Vagina (tissue), 2 donors: Measurements from ENCODE around the gene GART. TPM values are rescaled to one million over a fixed set of nuclear protein-coding genes. Genes with fewer than 3 reads are reported as not detected.

Experiments
- DNase-seq, 2 donors: peaks; one replicate each; pipeline ENCODE4 v3.0.0-alpha.2; 2017; ENCODE audit errors: extremely low spot score in 2 of 2
- H3K27ac ChIP-seq: fragments of 200-600 bp; sonication (generic); one replicate; pipeline ENCODE4 v1.5.1; 2019
- H3K27me3 ChIP-seq: fragments of 200-600 bp; sonication (generic); one replicate; pipeline ENCODE4 v1.5.1; 2019
- H3K36me3 ChIP-seq, 2 donors: fragments of 200-600 bp; sonication (generic); one replicate each; pipeline ENCODE4 v1.5.1; 2017 to 2019
- H3K4me1 ChIP-seq: fragments of 200-600 bp; sonication (generic); one replicate; pipeline ENCODE4 v1.5.1; 2019
- H3K4me3 ChIP-seq, 2 donors: fragments of 200-600 bp; sonication (generic); 1 replicate in 1 of 2; 2 replicates in 1 of 2; pipeline ENCODE4 v1.5.1; 2016 to 2019
- H3K9me3 ChIP-seq: fragments of 200-600 bp; sonication (generic); one replicate; pipeline ENCODE4 v1.5.1; 2019
- CTCF ChIP-seq, 3 experiments: fragments of 450-650 bp in 2 of 3; fragments of 200-600 bp in 1 of 3; sonication (generic) in 1 of 3; IDR thresholded peaks; one replicate each; pipeline ENCODE4 v1.5.1; 2017 to 2019; ENCODE audit warnings: antibody characterized with exemption in 3 of 3, mild to moderate bottlenecking in 2 of 3, moderate library complexity in 2 of 3
- POLR2A ChIP-seq, 2 donors: fragments of 450-650 bp; IDR thresholded peaks; one replicate each; pipeline ENCODE4 v1.6.1; 2017; ENCODE audit warnings: antibody characterized with exemption in 2 of 2, mild to moderate bottlenecking in 2 of 2, moderate library complexity in 2 of 2
- POLR2AphosphoS5 ChIP-seq, 2 donors: sonication (generic); formaldehyde crosslinking; IDR thresholded peaks; one replicate each; pipeline ENCODE4 v1.9.0; 2017; ENCODE audit warnings: antibody characterized with exemption in 2 of 2, mild to moderate bottlenecking in 2 of 2, low read depth in 1 of 2; ENCODE audit not compliant: insufficient read depth in 1 of 2
- intact Hi-C: fragments of 100-400 bp; cut with DNase I; formaldehyde crosslinking; loops from one replicate; pipeline ENCODE4 v1.15.1; 2023
- total RNA-seq: library from RNA; depleted of rRNA; stranded (reverse); fragments of >200 nt; gene quantifications from one replicate; pipeline ENCODE4 v1.2.3, GENCODE V29; 2016

The GART gene
- total RNA-seq, 1 donor from 2014 or later = 47.6 TPM

DNA sequence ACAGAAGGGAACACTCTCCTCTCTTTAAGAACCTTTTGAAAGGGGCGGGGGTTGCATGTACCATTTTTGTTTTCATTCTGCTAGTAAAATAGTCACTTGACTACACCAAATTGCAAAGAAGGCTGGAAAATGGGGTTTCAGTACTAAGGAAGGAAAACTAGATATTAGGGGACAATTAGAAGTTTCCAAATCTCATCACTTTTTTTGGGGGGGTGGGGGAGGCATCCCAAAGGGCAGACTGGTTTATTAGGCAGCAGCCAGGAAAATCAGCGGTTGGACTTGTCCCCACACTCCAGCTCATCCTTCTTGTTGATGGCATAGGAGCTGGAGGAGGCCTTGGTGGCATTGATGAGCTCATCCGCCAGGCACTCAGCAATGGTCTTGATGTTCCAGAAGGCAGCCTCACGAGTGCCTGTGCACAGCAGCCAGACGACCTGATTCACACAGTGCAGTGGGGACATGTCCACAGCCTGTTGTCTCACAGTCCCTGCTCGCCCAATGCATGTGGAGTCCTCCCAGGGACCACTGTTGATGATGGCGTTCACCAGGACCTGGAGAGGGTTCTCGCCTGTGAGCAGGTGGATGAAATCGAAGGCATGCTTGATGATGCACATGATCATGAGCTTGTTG is 60.5 kb downstream of the GART start:
- no peak for DNase-seq
- no peak for TF ChIP-seq POLR2A (IDR thresholded peaks at IDR 0.05)
- no peak for TF ChIP-seq POLR2AphosphoS5 (IDR thresholded peaks at IDR 0.05; ENCODE audit: insufficient read depth in 1 of 2, low read depth in 1 of 2)
- TF ChIP-seq CTCF (IDR thresholded peaks at IDR 0.05) = no peak
- H3K4me3 ChIP-seq = no peak overlapping the region
- H3K9me3 ChIP-seq = no peaks in the 10 kb centered on the region
- H3K4me1 ChIP-seq = peaks cover 22% of the 10 kb centered on the region
- H3K27ac ChIP-seq = no peak overlapping the region
- no peaks in the 10 kb centered on the region for H3K27me3 ChIP-seq
- intact Hi-C loops = no loop called here
- no peaks in the 10 kb centered on the region for H3K36me3 ChIP-seq

GRCh38 chr21:33480481-33481103 is 61.3 kb downstream of the GART start:
- intact Hi-C loops = no loop called here
- TF ChIP-seq POLR2A (IDR thresholded peaks at IDR 0.05) (no peak), POLR2AphosphoS5 (IDR thresholded peaks at IDR 0.05; ENCODE audit: insufficient read depth in 1 of 2, low read depth in 1 of 2) (no peak), CTCF (IDR thresholded peaks at IDR 0.05) (no peak)

GRCh38 chr21:33479679-33480480 is 62.0 kb downstream of the GART start, which contains the start of gene TMEM50B:
TSS of gene TMEM50B (minus strand) at chr21:33479974. CDS start at chr21:33468885, 11,089 bp downstream.
- no peaks in the 10 kb centered on the region for H3K36me3 ChIP-seq
- TF ChIP-seq POLR2AphosphoS5 (IDR thresholded peaks at IDR 0.05; ENCODE audit: insufficient read depth in 1 of 2, low read depth in 1 of 2) = peak in 1 of 2 donors; percentile 93
- TF ChIP-seq POLR2A (IDR thresholded peaks at IDR 0.05) = peak; percentile 85 to 96
- peak in 2 of 3 experiments; percentile 30 to 31 for TF ChIP-seq CTCF (IDR thresholded peaks at IDR 0.05)
- H3K9me3 ChIP-seq = no peaks in the 10 kb centered on the region
- H3K4me3 ChIP-seq = peak within 1 kb of the TSS; percentile 66 to 87
- no peaks in the 10 kb centered on the region for H3K27me3 ChIP-seq
- peak in 1 of 2 donors; percentile 97 for DNase-seq
- peaks cover 22% of the 10 kb centered on the region for H3K4me1 ChIP-seq
- intact Hi-C loops = loop anchor here (1.0 kb wide), 1 partner anchor 63 kb away; the partner anchor contains the start of gene SON
- H3K27ac ChIP-seq = peak within 1 kb of the TSS; percentile 88

More at GRCh38 chr21:33480481-33481103, 61.3 kb downstream of the GART start:
- Histone ChIP-seq H3K36me3 (no peaks in the 10 kb centered on the region), H3K27me3 (no peaks in the 10 kb centered on the region), H3K4me3 (peak overlapping the region; percentile 66 to 87), H3K27ac (peak overlapping the region; percentile 87), H3K4me1 (peaks cover 22% of the 10 kb centered on the region), H3K9me3 (no peaks in the 10 kb centered on the region)
- DNase-seq = no peak

DNA sequence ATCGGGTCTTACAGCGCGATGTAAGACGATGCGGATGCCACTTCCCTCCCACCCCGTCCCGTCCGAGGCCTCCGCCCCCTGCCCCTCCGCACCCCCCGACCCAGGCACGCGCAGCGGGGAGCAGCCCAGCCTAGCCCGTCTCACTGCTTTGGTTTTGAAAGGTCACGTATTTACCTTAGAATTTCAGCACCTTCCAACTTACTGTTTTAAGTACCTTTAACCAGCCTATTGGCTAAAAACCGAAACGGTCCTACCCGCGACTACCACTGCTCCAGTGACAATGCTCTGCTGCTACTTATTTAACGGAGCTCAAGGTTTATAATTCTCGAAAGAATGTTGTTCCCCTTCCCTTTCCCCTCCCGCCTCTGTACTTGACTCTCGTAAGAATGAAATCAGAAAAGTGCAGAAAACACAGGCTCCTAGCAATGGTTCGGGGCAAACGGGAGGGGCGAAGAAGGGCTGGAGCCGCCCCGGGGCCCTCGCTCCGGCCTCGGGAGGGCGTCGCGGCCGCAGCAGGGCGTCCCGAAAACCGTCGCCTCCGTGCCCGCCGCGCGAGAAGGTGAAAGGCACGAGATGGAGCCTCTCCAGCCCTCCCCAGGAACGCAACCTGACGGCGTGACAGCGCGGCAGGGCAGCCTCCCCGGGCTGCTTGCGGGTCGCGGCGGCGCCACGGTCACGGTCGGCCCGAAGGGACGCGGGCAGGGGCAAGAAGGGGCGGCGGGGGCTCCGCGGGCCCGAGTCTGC is 62.8 kb downstream of the GART start:
- TF ChIP-seq POLR2AphosphoS5 (IDR thresholded peaks at IDR 0.05; ENCODE audit: insufficient read depth in 1 of 2, low read depth in 1 of 2) = no peak
- Histone ChIP-seq H3K27ac (peak overlapping the region; percentile 88), H3K4me3 (peak overlapping the region; percentile 66 to 87), H3K27me3 (no peaks in the 10 kb centered on the region), H3K4me1 (peaks cover 22% of the 10 kb centered on the region), H3K9me3 (no peaks in the 10 kb centered on the region), H3K36me3 (no peaks in the 10 kb centered on the region)
- intact Hi-C loops = loop anchor here (1.0 kb wide), 1 partner anchor 64 kb away; the partner anchor contains the start of gene SON
- no peak for DNase-seq

DNA sequence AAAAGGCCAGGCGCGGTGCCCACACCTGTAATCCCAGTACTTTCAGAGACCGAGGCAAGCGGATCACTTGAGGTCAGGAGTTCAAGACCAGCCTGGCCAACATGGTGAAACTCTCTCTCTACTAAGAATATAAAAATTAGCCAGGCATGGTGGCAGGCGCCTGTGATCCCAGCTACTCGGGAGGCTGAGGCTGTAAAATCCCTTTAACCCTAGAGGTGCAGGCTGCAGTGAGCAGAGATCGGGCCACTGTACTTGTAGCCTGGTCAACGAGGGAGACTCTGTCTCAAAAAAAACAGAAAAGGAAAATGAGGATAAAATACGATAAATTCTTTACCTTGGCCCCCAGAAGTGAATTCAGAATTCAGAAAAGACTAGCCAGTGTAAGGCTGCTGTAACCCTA is 63.7 kb downstream of the GART start:
- peak overlapping the region; percentile 3 for H3K27ac ChIP-seq
- intact Hi-C loops = no loop called here
- no peak for DNase-seq
- TF ChIP-seq POLR2AphosphoS5 (IDR thresholded peaks at IDR 0.05; ENCODE audit: insufficient read depth in 1 of 2, low read depth in 1 of 2) (no peak), CTCF (IDR thresholded peaks at IDR 0.05) (no peak), POLR2A (IDR thresholded peaks at IDR 0.05) (no peak)
- no peaks in the 10 kb centered on the region for H3K36me3 ChIP-seq
- H3K27me3 ChIP-seq = no peaks in the 10 kb centered on the region
- H3K4me1 ChIP-seq = peaks cover 22% of the 10 kb centered on the region
- no peaks in the 10 kb centered on the region for H3K9me3 ChIP-seq
- H3K4me3 ChIP-seq = peak overlapping the region; percentile 66 to 87
